ENCODE data around the gene LINGO3.
"Not testable (repeated sequence)": the region's sequence is repeated elsewhere in the genome, so short reads cannot be mapped to it uniquely, and the experiment has no call there.

The LINGO3 gene

DNA sequence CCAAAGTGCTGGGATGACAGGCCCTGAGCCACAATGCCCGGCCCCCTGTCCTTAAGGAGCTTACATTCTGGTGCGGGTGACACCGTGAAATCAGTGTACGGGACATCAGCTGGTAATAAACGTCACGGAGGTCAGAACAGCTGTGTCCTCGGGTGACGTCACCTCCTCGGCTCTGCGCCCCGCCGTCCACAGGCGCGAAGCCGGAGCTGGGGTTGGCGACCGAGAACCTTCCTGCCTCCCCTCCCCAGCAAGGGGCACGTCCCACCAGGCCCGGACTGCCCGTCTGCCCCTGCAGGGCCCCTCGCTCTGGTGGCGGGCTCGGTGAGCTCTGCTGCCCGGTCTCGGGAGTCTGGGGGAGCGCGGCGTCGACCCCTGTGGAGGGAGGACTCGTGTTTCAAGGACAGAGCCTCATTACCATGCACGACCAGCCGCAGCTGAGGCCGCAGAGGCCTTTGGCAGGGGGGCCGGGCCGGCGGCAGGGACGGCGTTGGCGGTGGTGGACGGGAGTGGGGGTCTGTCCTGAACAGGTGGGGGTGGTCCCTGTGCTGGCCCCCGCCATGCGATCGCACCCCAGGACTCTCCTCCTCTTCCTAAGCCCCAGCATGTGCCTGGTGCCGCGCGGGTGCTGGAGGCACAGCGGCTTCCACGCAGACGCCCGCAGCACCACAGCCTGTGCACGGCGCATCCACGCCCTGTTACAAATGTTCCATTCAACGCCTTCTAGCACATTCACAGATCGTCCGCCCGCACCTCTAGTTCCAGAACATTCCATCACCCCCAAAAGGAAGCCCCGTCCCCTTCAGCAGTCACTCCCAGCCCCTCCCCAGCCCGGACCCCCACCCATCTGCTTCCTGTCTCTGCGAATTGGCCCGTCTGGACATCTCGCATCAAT, 5.4 kb downstream of the LINGO3 start:
- no peak for DNase-seq

DNA sequence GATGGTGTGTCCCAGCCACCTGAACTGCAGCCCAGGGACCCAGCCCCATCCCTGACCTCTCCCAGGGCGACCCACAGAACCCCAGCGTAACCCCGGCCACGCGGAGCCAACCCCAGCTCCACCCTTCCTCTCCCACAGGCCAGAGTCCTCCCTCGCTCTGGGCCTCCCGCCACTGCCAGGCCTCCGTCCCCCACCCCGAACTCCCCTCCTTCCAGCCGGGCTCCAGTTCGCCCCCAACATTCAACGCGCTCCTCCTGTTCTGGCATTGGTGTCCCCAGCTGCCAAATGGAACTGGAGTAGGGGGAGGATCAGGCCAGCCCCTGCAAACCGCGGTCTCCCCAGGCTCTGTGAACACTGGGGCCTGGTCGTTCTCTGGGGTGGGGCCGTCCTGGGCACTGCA, 7.4 kb downstream of the LINGO3 start:
- no peak for DNase-seq

DNA sequence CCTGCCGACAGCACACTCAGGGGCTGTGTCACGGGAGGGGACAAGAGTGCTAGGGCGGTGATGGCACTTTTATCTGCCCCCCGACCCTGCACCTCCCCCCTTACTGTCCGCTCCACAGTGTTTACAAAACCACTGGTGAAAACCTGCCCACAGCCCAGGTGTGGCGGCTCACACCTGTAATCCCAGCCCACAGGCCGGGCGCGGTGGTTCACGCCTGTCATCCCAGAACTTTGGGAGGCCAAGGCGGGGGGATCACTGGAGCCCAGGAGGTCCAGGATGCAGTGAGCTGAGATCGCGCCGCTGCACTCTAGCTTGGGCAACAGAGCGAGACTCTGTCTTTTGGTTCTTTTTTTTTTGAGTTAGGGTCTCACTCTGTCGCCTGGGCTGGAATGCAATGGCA, 11.8 kb downstream of the LINGO3 start:
- no peak for DNase-seq

DNA sequence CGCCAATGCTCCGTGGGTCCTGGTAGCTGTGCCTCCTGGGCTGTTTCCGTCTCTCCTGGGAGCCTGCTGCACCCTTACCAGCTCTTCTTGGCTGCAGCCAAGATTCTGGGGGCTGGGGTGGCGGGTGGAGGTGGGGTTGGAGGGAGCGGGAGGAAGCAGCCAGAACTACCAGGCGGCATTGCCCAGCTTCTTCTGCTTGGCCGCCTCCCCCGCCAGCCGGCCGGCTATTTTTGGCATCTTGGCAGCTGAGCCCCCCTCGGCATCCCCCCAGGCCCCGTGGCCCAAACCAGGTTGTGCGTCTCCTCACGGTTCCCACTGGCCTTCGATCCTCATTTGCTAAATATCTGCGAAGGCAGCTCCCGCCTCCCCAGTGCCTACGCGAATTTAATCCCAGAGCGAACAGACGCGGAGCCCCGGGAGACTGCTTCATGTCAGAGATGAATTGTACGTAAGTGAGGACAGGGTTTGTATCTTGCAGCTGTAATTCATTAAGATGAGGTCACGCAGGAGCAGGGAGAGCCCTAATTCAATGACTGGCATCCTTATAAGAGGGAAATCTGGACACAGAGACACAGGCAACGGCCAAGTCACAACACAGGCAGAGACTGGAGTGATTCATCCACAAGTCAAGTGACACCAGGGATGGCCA, 13.1 kb downstream of the LINGO3 start:
- DNase-seq, result no peak

DNA sequence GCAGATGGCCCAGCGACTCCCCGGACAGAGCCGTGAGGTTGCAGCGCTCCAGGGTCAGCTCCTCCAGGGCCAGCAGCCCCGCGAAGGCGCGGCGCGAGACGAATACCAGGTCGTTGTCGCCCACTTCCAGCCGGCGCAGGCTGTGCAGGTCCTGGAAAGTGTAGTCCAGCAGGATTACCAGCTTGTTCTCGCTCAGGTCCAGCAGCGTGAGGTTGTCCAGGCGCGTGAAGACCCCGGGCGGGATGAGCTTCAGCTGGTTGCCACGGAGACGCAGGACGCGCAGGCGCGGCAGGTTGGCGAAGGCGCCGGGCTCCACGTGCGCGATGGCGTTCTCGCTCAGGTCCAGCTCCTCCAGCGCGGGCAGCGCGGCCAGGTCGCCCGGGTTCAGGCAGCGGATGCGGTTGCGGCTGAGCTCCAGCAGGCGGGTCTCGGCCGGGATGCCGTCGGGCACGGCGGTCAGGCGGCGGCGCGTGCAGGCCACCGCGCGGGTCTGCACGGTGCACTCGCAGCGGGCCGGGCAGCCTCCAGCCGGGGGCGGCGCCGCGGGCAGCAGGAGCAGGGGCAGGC, 16.7 kb downstream of the LINGO3 start:
- no peak for DNase-seq

DNA sequence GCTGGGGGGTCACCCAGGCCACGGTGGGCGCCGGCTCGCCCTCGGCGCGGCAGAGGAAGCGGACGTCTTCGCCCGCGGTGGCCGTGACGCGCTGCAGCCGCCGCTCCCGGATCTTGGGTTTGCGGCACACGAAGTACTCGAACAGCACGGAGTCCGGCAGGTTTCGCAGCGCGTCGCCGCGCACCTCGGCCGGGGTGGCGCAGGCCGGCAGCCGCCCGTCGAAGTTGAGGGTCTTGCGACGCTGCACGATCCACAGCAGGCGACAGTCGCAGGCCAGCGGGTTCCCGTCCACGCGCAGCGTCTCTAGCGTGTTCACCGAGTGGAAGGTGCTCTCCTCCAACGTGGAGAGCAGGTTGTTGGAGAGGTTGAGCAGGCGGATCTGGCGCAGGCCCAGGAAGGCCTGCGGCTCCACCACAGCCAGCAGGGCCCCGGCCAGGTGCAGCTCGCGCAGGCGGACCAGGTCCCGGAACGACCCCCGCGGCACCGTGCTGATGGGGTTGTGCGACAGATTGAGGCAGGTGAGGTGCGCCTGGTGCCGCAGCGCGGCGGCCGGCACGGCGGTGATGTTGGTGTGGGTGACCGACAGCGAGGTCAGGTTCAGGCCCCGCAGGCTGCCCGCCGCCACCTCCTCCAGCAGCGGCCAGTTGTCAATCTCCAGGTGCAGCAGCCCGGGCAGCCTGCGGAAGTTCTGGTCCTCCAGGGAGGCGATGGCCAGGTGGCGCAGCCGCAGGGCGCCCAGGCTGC, 17.3 kb downstream of the LINGO3 start:
- DNase-seq, result no peak

DNA sequence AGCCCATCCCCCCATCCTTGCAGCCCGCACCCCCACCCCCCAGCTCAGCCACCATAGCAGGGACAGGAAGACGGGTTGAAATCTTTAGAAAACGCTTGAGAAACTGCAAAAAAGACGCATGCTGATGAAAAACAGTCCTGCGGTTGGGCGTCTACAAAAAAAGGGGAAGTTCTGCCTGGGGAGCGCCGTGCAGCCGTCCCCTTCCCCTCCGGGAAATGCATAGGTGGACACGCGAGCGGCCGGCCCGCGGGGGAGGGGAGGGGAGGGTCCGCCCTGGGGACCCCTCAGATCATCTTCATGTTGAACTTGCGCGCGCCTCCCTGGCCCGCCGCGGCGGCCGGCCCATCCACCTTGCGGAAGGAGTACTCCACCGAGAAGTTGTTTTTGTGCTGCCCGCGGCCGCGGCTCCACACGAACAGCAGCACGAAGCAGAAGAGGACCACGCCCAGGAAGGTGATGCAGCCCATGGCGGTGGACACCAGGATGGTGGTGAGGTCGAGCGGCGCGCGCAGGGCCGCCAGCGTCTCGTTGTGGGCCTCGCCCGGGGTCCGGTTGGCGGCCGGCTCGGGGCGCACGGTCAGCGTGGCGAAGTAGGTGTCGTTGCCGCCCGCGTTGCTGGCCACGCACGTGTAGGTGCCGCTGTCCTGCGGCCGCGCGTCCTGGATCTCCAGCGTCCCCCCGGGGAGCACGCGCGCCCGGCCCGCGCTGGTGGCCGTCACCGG, 18.1 kb downstream of the LINGO3 start:
- no peak for DNase-seq

DNA sequence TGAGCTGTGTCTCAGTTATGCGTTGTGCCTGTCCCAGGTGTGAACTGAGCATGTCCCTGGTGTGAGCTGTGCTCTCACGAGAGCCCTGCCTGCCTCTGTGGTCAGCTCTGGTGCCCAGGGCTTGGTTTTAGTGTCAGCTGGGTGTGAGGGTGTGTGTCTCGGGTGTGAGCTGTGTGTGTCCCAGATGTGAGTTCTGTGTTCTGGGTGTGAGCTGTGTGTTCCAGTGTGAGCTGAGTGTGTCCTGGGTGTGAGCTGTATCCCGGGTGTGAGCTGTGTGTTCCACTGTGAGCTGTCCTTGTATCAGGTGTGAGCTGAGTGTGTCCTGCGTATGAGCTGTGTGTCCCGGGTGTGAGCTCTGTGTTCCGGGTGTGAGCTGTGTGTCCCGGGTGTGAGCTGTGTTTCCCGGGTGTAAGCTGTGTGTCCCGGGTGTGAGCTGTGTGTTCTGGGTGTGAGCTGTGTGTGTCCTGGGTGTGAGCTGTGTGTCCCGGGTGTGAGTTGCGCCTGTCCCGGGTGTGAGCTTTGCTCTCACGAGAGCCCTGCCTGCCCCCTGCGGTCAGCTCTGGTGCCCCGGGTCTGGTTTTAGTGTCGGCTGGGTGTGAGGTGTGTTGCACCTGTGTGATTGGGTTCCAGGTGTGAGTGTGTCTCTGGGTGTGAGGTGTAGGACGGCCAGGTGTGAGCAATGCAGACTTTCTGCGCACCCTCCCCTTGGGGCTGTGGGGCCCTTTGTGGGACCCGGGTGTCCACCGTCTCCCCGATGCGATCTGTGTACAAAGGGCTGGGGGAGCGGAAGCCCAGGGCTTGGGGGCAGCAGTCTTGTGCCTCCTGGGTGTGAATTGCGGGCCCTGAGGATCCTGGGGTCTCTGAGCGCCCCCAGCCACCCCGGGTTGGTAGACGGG, 18.9 kb downstream of the LINGO3 start:
- no peak for DNase-seq

DNA sequence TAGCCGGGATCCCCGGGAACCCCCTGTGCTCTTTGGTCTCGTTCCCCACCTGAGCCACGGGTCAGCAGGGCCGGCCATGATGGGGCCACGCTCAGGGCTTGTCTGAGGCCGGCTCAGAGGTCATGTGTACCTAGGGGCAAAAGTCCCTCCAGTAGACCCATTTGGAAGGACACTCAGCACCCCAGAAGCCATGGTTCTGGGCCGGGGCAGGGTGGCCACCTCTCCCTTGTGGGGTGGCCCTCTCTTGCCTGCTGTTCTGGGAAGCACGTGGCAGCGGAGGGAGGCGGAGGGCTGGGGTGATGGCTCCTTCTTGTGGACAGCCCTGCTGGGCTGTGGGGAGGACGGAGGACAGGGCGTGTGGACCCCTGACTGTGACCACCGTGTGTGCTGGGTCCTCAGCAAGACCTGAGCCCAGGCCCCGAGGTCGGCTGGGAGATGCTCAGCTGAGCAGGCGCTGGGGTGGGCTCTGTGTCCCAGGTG, 19.6 kb downstream of the LINGO3 start:
- DNase-seq, result no peak

DNA sequence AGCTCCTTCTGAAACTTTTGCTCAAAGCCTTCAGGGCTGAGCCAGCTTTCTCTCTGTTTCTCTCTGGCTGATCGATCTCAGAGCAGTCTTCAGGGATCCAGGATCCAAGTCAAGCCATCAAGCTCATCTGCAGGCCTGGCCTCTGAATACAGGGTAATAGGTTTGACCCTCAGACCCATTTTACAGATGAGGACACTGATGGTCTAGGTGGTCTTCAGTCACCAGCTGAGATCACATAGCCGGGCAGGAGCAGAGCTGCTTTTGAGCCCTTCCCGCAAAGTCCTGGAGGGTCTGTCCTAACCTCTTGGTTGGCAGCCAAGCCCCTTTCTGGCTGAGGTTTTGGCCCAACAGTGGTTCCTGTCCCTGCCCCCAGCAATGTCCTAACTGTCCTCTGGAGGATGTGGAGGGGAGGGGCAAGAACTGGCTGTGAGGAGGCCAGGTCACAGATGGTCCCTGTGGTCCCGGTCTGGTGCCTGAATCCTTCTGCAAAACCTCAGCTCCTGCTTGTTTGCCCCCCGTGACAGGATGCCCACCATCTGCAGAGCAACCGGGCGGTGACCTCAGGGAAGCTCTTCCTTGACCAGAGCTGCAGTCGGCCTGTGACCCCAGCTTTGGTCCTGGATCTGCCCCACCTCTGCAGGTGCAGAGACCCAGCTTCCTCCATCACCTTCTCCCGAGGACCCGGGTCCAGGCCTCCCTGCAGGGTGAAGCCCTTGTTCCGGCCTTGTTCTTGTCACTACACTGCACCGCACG, 20.2 kb downstream of the LINGO3 start:
- no peak for DNase-seq

DNA sequence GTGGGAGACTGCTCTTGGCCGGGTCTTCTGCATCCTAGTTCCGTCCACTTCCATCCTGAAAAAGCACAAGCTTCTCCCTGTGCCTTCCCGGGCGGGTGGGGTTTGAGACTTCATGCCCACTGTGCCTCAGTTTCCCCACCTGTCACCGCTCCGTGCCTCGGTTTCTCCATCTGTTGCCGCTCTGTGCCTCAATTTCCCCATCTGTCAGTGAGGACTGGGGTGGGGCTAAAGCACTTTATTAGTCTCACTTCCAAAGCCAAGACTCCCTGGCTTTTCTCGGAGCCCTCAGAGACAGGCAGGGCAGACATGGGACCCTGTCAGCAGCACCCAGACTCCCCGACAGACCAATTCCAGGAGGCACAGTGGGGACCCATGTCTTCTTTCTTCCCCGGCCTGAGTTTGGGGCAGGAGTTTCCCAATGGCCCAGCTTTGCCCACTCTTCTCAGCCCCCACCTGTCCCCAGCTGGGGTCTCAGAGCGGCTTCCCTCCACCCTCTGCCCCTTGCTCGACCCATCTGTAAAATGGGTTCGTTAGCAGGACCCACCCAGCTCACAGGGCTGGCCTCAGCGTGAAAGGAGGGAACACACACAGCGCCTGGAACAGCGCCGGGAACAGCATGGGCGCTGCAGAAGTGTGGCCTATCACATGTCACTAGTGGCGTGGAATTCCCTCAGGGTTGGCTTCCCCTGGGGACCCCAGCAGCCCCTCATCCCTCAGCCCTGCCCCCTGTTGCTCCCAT, 21.4 kb downstream of the LINGO3 start:
- no peak for DNase-seq

DNA sequence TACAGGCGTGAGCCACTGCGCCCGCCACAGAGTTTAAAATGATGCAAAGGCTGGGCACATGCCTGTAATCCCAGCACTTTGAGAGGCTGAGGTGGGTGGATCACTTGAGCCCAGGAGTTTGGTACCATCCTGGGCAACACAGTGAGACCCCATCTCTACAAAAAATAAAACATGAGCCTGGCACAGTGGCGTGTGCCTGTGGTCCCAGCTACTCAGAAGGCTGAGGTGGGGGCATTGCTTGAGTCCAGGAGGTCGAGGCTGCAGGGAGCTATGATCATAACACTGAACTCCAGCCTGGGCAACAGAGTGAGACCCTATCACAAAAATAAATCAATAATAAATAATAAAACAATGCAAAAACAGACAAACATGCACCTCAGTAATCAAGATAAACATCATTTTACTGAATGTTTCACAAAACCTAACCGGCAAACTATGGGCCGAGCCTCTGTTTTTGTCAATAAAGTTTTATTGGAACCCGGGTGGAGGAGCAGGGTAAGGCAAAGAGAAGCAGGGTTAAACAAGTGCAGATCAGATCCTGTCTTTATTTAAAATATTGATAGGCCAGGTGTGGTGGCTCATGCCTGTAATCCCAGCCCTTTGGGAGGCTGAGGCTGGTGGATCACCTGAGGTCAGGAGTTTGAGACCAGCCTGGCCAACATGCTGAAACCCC, 24.0 kb downstream of the LINGO3 start:
- DNase-seq, result no peak

DNA sequence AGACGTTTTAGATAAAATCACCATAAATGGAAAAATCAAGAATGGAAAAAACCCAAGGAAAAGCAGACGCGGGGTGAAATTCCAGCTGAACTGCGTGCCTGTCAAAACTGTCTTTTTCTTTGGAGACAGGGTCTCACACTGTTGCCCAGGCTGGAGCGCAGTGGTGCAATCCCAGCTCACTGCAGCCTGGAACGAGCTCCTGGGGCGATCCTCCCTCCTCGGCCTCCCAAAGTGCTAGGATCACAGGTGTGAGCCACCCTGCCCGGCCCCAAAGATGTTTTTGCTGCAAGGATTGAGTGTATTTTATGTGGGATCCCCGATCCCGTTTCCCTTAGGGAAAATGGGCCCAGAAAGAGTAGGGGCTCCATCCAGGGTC, 25.1 kb downstream of the LINGO3 start:
- no peak for DNase-seq

DNA sequence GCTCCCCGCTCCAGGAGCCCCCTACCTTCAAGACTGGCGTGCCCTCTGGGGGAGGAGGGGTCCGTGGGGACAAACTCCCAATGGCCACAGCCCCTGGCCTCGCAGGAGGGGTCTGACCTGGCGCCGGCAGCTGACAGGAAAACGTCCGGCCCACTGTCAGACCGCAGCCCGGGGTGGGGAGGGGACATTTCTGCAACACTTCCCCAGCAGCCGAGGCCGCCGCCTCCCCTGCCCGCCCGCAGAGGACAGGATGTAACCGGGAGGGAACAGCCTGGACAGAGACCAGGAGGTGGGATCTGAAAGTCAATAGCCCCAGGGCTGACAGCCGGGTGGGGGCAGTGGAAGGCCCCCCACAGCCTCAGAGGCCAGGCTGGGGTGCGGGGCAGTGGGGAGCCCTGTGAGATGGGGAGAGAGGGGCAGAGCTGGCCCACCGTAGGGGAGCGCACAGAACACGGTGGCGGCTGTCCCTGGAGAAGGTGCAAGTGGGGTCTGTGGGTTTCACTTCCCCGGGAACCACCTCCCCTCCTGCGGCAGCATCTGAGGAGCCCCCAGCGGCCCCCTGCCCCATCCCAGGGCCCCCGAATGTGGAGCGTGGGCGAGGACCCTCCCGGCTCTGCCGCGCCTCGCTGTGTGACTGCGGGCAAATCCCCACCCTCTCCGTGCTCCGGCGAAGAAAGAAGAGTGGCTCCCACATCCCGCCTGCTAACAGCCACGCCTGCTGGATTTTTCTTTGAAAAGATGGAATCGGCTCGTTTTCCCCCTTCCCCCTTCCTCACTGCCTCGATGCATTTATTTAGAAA, 25.7 kb downstream of the LINGO3 start, which contains the start of gene PEAK3:
Gene PEAK3 (minus strand): TSS at position 114 of the 800 bp plus-strand sequence. CDS start 1,244 bp downstream, outside the sequence.
- no peak for DNase-seq

DNA sequence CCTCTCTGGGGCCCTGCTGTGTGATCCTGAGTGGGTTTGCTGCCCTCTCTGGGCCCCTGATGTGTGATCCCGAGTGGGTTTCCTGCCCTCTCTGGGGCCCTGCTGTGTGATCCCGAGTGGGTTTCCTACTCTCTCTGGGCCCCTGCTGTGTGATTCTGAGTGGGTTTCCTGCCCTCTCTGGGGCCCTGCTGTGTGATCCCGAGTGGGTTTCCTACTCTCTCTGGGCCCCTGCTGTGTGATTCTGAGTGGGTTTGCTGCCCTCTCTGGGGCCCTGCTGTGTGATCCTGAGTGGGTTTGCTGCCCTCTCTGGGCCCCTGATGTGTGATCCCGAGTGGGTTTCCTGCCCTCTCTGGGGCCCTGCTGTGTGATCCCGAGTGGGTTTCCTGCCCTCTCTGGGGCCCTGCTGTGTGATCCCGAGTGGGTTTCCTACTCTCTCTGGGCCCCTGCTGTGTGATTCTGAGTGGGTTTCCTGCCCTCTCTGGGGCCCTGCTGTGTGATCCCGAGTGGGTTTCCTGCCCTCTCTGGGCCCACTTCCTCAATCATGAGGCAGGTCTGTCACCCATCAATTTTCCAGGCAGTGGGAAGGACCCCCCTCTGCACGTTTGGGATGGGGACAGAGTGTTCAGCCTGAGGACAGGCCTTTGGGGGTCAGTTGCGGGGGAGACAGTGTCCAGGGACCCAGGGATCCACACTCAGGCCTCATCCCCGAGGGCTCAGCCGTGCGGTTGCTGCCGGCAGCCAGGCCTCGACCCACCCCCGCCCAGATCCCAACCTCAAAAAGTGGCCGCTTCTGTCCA, 26.5 kb downstream of the LINGO3 start:
- not testable (repeated sequence) for DNase-seq

DNA sequence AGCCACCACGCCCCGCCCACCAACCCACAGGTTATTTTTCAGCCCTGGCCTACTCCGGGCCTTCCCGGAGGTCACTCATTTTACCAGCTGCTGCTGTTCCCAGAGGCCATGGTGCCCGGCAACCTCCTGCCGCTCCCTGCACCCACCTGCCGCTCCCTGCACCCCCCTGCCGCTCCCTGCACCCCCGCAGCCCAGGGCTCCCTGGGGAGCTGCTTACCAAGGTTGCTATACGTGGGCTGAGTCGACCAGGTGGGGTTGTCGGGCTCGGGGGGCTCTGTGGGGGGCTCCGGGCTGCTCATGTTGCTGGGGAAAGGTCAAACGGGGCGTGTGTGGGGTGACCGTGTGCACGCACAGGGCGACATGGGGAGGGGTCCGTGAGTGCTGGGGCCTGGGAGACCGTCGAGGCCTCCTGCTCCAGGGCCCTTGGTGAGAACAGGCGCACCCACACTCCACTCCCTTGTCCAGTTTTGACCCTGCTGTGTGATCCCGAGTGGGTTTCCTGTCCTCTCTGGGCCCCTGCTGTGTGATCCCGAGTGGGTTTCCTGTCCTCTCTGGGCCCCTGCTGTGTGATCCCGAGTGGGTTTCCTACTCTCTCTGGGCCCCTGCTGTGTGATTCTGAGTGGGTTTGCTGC, 27.2 kb downstream of the LINGO3 start:
- DNase-seq, result no peak
